SU-DHL-6 (cell line): ENCODE measurements around the gene MORC2.

ENCODE experiments used
- H2AFZ ChIP-seq: fragments of 200-600 bp; sonication (generic); 2 replicates; pipeline ENCODE4 v1.6.1; 2014; ENCODE audit warnings: low read depth, mild to moderate bottlenecking, moderate library complexity, mixed read lengths, antibody characterized with exemption, low read length; ENCODE audit not compliant: severe bottlenecking
- H3F3A ChIP-seq: fragments of 200-600 bp; shearing (Covaris generic); 2 replicates; pipeline ENCODE4 v1.6.0; 2016; ENCODE audit warnings: antibody characterized with exemption, mild to moderate bottlenecking; ENCODE audit not compliant: insufficient read depth
- H3K27ac ChIP-seq: fragments of 200-600 bp; sonication (generic); 2 replicates; pipeline ENCODE4 v1.5.1; 2016; ENCODE audit warnings: low read depth, mild to moderate bottlenecking, low read length, moderate library complexity, mixed read lengths
- H3K27me3 ChIP-seq: fragments of 200-600 bp; sonication (generic), shearing (Covaris generic); 2 replicates; pipeline ENCODE4 v1.6.0; 2014; ENCODE audit warnings: mild to moderate bottlenecking, low read length
- H3K36me3 ChIP-seq: fragments of 200-600 bp; sonication (generic); 2 replicates; pipeline ENCODE4 v1.6.1; 2014; ENCODE audit warnings: mild to moderate bottlenecking, low read length, mixed read lengths
- H3K4me2 ChIP-seq: fragments of 300-600, 200-600 bp; shearing (Covaris generic), sonication (generic); 2 replicates; pipeline ENCODE4 v1.6.0; 2014; ENCODE audit warnings: low read length, low read depth, mild to moderate bottlenecking; ENCODE audit not compliant: poor library complexity, severe bottlenecking
- H3K4me3 ChIP-seq: fragments of 200-600 bp; sonication (generic); 2 replicates; pipeline ENCODE4 v1.5.1; 2014; ENCODE audit warnings: antibody characterized with exemption, low read length, mild to moderate bottlenecking, mixed read lengths; ENCODE audit not compliant: insufficient read depth, poor library complexity, severe bottlenecking
- H3K79me2 ChIP-seq: fragments of 200-600 bp; sonication (generic); 2 replicates; pipeline ENCODE4 v1.6.1; 2014; ENCODE audit warnings: mild to moderate bottlenecking, low read length, moderate library complexity; ENCODE audit not compliant: insufficient read depth
- H3K9ac ChIP-seq: fragments of 200-600 bp; sonication (generic); 2 replicates; pipeline ENCODE4 v1.7.0; 2014; ENCODE audit warnings: mild to moderate bottlenecking, low read length
- H3K9me2 ChIP-seq: fragments of 200-600 bp; sonication (generic); replicated peaks from 2 replicates; pipeline ENCODE4 v1.6.1; 2014; ENCODE audit warnings: low read length; ENCODE audit not compliant: insufficient read depth
- H3K9me3 ChIP-seq: fragments of 200-600 bp; sonication (generic); 2 replicates; pipeline ENCODE4 v1.6.1; 2014; ENCODE audit warnings: low read length, mixed read lengths; ENCODE audit not compliant: insufficient read depth
- H4K20me1 ChIP-seq: fragments of 200-600 bp; sonication (generic); 2 replicates; pipeline ENCODE4 v1.6.1; 2014; ENCODE audit warnings: low read depth, mild to moderate bottlenecking, antibody characterized with exemption, low read length, moderate library complexity, mixed read lengths
- CTCF ChIP-seq: fragments of 200-600 bp; sonication (generic); IDR thresholded peaks from one replicate; pipeline ENCODE4 v1.5.1; 2017; ENCODE audit warnings: antibody characterized with exemption, mild to moderate bottlenecking, low read length, moderate library complexity; ENCODE audit not compliant: insufficient read depth, poor library complexity, severe bottlenecking
- EZH2phosphoT487 ChIP-seq: fragments of 200-600 bp; sonication (generic), shearing (Covaris generic); conservative IDR thresholded peaks from 2 replicates; pipeline ENCODE4 v1.6.1; 2018; ENCODE audit warnings: mild to moderate bottlenecking, antibody characterized with exemption, low read length, moderate library complexity, mixed read lengths

Gene MORC2

GRCh38 chr22:30992565-30992964 lies 24.0 kb upstream of the MORC2 start:
- H3K36me3 ChIP-seq = no peaks in the 10 kb centered on the region

GRCh38 chr22:30990690-30991089 lies 22.1 kb upstream of the MORC2 start:
- no peaks in the 10 kb centered on the region for H3K9me3 ChIP-seq

More at GRCh38 chr22:30992565-30992964, 24.0 kb upstream of the MORC2 start:
- Histone ChIP-seq H3F3A (no peaks in the 10 kb centered on the region), H3K79me2 (no peaks in the 10 kb centered on the region), H3K4me3 (no peak overlapping the region), H3K27me3 (no peaks in the 10 kb centered on the region), H2AFZ (no peak overlapping the region), H3K9ac (no peak overlapping the region), H3K4me2 (no peak overlapping the region), H3K9me3 (no peaks in the 10 kb centered on the region), H3K9me2 (no peaks in the 10 kb centered on the region), H3K27ac (no peak overlapping the region), H4K20me1 (no peaks in the 10 kb centered on the region)
- TF ChIP-seq CTCF (no peak), EZH2phosphoT487 (no peak)

GRCh38 chr22:30989474-30989873 lies 20.9 kb upstream of the MORC2 start:
- Histone ChIP-seq H3K9me3 (no peaks in the 10 kb centered on the region), H2AFZ (no peak overlapping the region), H3K4me2 (no peak overlapping the region), H3K36me3 (no peaks in the 10 kb centered on the region), H3K27me3 (no peaks in the 10 kb centered on the region), H3K4me3 (no peak overlapping the region), H3K27ac (no peak overlapping the region), H3K9me2 (no peaks in the 10 kb centered on the region), H3F3A (no peaks in the 10 kb centered on the region), H4K20me1 (no peaks in the 10 kb centered on the region), H3K9ac (no peak overlapping the region), H3K79me2 (no peaks in the 10 kb centered on the region)
- TF ChIP-seq CTCF (no peak), EZH2phosphoT487 (no peak)

More at GRCh38 chr22:30990690-30991089, 22.1 kb upstream of the MORC2 start:
- Histone ChIP-seq H2AFZ (no peak overlapping the region), H3K9me2 (no peaks in the 10 kb centered on the region), H3K9ac (no peak overlapping the region), H3K4me3 (no peak overlapping the region), H3K4me2 (no peak overlapping the region), H3K27me3 (no peaks in the 10 kb centered on the region), H3K79me2 (no peaks in the 10 kb centered on the region), H3K36me3 (no peaks in the 10 kb centered on the region), H3K27ac (no peak overlapping the region), H4K20me1 (no peaks in the 10 kb centered on the region), H3F3A (no peaks in the 10 kb centered on the region)
- TF ChIP-seq EZH2phosphoT487 (no peak), CTCF (no peak)
